Activated naive CD4-positive, alpha-beta T cell treated with anti-CD3 and anti-CD28 coated beads, Interleukin-2, amount 50 U/mL, for 16 hours (primary cell): ENCODE measurements around the gene SCAPER.

Experiments used
- DNase-seq: peaks from one replicate; pipeline ENCODE4 v3.0.0-alpha.2; 2020

Gene SCAPER

GRCh38 chr15:76664895-76665294 is 240.2 kb downstream of the SCAPER start:
- DNase-seq: no peak

DNA sequence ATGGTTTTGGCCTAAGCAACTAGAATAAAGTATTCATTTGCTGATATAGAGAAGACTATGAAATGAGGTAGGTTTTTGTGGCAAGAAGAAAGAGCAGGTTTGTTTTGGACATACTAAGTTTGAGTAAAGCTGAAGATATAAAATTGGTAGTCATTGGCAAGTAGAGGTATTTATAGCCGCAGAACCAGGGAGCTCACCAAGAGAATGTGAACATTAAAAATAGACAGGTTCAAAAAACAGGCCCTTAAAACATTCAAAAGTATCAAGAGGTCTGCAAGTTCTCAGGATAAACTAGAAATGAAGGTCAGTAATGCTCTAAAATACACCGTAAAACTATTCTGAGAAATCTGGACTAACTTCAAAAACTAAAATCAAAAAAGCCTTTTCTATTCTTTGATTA is 240.7 kb downstream of the SCAPER start:
- no peak for DNase-seq

GRCh38 chr15:76663529-76663928 is 241.6 kb downstream of the SCAPER start:
- DNase-seq: no peak

DNA sequence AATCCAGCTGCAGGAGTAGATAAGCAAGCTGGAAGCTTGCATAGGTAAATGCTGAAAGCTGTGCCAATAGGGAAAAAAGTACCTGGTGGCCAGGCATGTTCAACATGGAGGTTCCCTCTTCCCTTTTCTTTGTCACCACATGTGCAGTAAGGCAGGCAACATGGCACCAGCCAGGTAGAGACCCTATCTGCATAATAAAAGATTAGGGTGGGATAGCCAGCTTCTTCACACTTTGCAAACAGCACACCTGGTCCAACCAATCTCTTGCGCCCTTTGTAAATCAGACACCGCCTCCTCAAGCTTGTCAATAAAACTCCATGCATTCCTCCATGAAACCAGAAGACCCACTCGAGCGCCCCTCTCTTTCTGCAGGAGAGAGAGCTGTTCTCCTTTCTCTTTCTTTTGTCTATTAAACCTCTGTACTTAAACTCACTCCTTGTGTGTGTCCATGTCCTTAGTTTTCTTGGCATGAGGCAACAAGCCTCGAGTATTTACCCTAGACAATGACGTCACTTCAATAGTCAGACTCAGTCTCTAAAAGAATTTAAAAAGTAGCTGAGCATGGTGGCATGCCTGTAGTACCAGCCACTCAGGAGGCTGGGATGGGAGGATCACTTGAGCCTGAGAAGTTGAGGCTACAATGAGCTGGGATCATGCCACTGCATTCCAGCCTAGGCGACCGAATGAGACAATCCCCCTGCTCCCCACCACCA is 256.3 kb downstream of the SCAPER start:
- no peak for DNase-seq

GRCh38 chr15:76647612-76648011 is 257.5 kb downstream of the SCAPER start:
- no peak for DNase-seq

DNA sequence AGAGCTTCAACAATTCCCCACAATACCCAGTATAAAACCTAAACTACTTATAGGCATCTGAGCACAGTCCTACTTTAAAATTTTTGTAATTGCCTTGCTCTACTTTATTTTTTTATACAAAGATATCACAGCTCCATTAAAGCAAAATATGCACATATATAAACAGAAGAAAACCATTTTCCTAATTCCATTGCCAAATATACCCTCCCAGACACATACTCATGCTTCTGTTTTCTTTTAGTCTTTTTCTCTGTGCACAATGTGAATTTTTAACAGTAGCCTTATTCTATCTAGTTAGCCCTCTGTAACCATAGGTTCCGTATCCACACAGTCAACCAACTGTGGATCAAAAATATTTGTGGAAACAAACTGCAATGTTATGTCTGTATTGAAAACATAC is 260.5 kb downstream of the SCAPER start:
- DNase-seq: no peak

DNA sequence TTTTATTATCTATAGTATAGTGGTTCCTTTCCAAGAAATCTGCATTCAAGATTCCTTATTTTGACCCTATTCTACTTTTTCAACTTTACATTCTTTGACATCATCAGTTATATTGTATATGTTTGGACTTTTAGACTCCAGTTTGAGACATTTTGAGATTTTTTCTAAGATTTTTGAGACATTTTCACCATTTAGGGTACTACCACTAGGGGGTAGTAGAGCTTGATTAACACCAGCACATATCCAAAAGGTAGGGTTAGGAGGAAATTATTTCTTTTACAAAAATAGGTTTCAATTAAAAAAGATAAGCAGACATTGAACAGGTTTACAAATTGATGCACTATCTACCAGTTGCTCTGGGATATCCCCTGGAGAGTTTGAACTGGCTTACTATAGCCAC is 262.5 kb downstream of the SCAPER start:
- DNase-seq: no peak

DNA sequence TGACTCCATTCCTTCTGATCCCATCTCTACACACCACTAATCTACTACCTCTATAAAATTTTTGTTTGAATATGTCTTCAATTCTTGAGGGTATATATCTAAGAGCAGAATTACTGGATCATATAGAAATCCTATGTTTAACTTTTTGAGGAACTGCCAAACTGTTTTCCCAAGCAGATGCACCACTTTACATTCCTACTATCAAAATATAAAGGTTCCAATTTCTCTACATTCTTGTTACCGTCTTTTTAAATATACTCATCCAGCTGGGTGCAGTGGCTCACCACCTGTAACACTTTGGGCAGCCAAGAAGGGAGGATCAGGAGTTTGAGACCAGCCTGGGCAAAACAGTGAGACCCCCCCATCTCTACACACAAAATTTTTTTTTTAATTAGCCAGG is 268.0 kb downstream of the SCAPER start:
- DNase-seq: no peak

DNA sequence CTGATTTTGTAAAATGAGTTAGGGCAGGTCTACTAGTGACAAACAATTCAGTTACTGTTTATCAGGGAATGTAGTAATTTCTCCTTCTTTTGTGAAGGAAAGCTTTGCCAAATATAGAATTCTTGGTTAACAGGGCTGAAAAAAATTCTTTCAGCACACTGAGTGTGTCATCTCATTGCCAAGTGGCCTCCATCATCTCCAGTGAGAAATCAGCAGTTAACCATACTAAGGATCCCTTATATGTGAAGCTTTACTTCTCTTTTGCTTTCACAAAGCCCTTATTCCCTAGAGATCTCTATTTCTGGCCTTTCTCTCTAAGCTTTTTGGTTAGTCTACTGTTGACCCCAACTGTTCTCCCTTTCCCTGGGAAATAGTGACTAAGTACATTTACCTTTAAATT is 269.1 kb downstream of the SCAPER start:
- no peak for DNase-seq

DNA sequence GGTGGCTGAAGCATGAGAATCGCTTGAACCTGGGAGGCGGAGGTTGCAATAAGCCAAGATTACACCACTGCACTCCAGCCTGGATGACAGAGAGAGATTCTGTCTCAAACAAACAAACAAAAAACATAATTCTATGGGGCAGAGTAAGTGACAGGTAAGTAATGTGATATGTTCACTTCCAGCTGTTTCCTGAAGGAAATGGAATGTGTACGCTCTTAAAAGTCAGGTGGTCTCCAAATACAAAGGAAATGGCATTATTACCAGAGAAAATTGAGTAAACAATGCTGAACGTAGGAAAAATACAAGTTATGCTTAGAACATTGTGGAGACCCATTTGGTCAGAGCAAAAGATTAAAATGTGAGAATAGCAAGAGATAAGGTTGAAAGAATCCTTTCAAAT is 278.5 kb downstream of the SCAPER start:
- DNase-seq: no peak

DNA sequence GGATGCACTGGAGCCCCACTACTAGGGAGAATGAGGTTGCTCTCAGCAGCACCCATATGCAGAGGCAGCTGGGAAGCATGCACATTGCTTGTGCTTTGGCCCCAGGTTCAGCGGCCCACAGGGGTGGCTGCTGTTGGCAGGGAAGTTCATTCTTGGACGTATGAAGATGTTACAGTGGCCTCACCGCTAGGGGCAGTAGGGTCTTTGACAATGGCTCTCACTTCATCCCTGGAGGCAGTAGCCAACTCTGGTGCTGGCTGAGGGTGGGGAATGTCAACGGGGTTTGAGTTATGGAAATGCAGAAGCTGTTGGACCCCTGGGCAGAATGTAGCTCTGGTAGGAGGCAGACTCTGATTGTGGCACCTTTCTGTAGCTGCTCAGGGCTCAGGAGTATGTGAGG is 279.9 kb downstream of the SCAPER start:
- no peak for DNase-seq

DNA sequence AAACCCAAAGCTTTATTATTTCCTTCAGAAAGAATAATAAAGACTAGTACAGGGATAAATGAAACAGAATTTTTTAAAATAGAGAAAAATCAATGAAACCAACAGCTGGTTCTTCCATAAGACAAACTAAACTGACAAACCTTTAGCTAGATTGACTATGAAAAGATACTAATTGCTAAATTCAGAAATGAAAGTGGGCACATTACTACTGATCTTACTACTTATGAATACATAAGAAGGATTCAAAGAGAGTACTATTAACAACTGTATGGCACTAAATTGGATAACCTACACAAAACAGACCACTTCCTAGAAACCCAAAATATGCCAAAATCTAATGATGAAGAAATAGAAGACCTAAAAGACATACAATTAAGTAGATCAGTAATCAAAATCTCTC is 290.4 kb downstream of the SCAPER start:
- DNase-seq: no peak

DNA sequence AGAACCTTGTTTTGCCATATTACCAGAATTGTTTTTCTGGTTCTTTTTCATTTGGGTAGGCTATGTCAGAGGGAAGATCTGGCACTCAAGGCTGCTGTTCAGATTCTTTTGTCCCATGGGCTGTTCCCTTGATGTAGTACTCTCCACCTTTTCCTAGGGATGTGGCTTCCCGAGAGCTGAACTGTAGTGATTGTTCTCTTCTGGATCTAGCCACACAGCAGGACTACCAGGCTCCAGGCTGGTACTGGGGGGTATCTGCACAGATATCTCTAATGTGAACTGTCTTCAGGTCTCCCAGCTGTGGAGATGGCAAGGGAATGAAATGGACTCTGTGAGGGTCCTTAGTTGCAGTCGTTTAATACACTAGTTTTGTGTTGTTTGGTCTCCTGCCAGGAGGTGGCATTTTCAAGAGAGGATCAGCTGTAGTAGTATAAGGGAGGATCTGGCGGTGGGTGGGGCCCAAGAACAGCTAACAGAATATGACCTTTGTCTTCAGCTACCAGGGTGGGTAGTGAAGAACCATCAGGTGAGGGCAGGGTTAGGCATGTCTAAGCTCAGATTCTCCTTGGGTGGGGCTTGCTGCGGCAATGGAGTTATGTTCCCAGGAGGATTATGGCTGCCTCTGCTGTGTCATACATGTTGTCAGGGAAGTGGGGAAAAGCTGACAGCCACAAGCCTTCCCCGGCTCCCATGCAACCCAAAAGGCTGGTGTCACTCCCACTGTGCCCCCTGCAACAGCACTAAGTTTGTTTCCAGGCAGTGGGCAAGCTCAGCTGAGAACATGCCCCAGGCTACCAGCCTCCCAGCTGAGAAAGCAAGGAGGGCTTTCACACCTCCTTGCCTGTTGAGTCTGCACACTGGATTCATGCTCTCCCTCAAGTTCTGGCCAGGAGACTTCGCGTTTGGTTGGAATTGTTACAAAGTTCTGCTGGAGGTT is 316.1 kb downstream of the SCAPER start:
- no peak for DNase-seq

- no peak for DNase-seq
Observed at GRCh38 chr15:76585576-76585897, 319.6 kb downstream of the SCAPER start.

DNA sequence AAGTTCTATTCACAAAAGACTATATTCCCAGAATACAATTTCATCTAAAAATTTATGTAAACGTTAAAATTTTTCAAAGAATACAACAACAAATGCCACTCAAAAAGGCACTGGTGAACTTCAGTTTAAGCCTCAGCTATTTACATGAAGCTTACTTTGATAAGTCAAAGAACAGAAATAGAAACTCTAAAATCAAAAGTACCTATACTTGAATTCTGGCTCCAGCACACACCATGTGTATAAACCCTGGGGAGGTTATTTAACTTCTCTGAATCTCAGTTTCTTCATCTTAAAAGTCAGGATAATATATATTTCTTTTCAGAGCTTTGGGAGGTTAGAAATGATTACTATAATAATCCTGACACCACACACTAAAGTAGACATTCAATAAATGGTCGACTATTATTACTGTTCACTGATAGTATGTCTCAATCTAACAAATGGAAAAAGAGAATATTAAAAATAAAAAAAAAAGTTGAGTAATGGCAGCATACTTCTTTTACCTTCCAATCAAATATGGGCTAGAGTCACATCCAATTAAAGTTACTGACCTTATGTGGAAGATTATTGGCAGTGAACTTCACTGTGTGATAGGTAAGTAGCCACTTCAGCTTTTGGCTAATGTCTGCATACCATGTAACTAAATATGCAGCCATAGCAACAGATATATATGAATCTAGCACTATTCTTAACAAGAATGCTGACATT is 320.1 kb downstream of the SCAPER start:
- DNase-seq: no peak

GRCh38 chr15:76582550-76582949 is 322.6 kb downstream of the SCAPER start:
- DNase-seq: no peak

- DNase-seq: no peak
Observed at GRCh38 chr15:76577879-76578512, 327.1 kb downstream of the SCAPER start.

GRCh38 chr15:76576523-76577279 is 328.4 kb downstream of the SCAPER start:
- no peak for DNase-seq

DNA sequence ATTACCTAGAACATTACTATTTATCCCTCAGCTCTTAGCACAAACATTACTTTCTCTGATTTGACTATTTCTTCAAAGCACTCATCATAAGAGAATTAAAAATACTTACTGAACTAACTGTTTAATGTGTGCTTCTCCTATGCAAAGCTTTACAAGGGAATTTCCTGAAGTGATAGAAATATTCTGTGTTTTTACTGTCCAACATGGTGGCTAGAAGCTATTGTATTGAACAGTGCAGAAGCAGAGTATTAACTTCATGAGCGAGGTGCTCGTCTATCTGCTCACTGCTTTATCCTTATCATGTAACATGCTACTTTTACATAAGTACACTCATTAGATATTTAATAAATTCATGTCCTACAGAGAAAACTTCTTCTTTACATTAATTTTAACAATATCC is 329.5 kb downstream of the SCAPER start:
- no peak for DNase-seq

GRCh38 chr15:76575274-76575673 is 329.9 kb downstream of the SCAPER start:
- DNase-seq: no peak

GRCh38 chr15:76572983-76573314 is 332.2 kb downstream of the SCAPER start:
- DNase-seq: no peak

GRCh38 chr15:76566276-76566675 is 338.9 kb downstream of the SCAPER start:
- DNase-seq: no peak

GRCh38 chr15:76565366-76565765 is 339.8 kb downstream of the SCAPER start:
- no peak for DNase-seq
